Measurements from ENCODE around the gene STMN1.

DNA sequence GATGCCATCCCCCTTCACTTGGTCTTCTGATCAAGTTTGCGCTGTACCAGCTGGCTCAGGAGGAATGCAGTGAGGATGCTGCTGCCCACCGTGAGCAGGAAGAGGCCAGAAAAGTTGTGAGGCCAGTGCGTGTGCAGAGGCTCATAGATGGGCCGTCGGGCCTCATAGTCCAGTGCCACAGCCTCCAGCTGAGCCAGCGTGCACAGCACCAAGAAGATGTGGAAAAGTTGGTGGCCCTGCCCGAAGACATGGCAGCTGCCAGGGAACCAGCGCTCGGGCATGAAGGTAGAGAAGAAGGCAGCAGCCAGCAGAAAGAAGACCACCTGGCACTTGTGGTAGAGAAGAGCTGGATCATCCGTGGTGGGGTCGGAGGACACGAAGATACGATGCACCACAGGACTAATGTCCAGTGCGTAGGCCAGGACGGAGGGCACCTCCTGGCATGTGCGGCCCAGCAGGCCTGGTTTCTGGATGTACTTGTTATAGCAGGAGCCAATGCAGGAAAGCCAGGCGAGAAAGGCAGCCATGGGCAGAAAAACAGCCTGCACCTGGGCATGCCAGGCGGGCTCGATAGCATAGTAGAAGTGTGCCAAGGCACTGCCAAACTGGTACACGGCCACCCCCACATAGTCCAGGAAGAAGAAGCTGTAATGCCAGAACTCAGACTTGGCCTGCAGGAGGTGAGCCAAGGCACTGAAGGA, 43.3 kb downstream of the STMN1 start:
- TF ChIP-seq, protein P1, sequence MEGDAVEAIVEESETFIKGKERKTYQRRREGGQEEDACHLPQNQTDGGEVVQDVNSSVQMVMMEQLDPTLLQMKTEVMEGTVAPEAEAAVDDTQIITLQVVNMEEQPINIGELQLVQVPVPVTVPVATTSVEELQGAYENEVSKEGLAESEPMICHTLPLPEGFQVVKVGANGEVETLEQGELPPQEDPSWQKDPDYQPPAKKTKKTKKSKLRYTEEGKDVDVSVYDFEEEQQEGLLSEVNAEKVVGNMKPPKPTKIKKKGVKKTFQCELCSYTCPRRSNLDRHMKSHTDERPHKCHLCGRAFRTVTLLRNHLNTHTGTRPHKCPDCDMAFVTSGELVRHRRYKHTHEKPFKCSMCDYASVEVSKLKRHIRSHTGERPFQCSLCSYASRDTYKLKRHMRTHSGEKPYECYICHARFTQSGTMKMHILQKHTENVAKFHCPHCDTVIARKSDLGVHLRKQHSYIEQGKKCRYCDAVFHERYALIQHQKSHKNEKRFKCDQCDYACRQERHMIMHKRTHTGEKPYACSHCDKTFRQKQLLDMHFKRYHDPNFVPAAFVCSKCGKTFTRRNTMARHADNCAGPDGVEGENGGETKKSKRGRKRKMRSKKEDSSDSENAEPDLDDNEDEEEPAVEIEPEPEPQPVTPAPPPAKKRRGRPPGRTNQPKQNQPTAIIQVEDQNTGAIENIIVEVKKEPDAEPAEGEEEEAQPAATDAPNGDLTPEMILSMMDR (IDR thresholded peaks at IDR 0.05): no peak
- TF ChIP-seq EP300 (IDR thresholded peaks at IDR 0.05) (no peak), POLR2A (IDR thresholded peaks at IDR 0.05) (no peak)
